NCI-H1436 treated with DMSO at 0.1 percent for 48 hours (cell line): ENCODE results near the gene EIF4ENIF1.
A peak's percentile ranks its signal among the peaks of the same experiment; 100 is the strongest.
"Not testable (repeated sequence)": the region's sequence is repeated elsewhere in the genome, so short reads cannot be mapped to it uniquely, and the experiment has no call there.

ENCODE experiments used
- DNase-seq: peaks from one replicate; lab custom pipeline; 2025; lab: John Stamatoyannopoulos, UW

Gene EIF4ENIF1

GRCh38 chr22:31443516-31443915 is 46.1 kb downstream of the EIF4ENIF1 start:
- DNase-seq: no peak

- no peak for DNase-seq
Measured at GRCh38 chr22:31442768-31443489, 46.7 kb downstream of the EIF4ENIF1 start.

GRCh38 chr22:31441652-31442051 is 48.0 kb downstream of the EIF4ENIF1 start:
- DNase-seq: no peak

- DNase-seq: no peak
Measured at GRCh38 chr22:31440681-31441080, 49.0 kb downstream of the EIF4ENIF1 start.

- DNase-seq: no peak
Measured at GRCh38 chr22:31439808-31440207, 49.8 kb downstream of the EIF4ENIF1 start.

- no peak for DNase-seq
Measured at GRCh38 chr22:31436132-31436531, 53.5 kb downstream of the EIF4ENIF1 start.

DNA sequence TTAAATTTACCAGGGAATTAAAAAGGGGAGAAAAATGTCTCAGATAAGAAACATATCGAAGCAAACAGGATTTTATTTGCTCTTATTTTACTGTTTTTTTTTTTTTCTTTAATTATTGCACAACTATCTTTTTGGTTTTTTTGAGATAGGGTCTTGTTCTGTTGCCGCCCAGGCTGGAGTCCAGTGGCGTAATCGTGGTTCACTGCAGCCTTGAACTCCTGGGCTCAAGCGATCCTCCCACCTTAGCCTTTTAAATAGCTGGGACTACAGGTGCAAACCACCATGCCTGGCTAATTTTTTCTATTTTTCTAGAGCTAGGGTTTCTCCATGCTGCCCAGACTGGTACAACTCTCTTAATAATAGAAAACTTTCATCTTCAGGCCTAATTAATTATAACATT is 57.7 kb downstream of the EIF4ENIF1 start:
- DNase-seq: no peak

- no peak for DNase-seq
Measured at GRCh38 chr22:31425331-31426050, 64.2 kb downstream of the EIF4ENIF1 start.

DNA sequence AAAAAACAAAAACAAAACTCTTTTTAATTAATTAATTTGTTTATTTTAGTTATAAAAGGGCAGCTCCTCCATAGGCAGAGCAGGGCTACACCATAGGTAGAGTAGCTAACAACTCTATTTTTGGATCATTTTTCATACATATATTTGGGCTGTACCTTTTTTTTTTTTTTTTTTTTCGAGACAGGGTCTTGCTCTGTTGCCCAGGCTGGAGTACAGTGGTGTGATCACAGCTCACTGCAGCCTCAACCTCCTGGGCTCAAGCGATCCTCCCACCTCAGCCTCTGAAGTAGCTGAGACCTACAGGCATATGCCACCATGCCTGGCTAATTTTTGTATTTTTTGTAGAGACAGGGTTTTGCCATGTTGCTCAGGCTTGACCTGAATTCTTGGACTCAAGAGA is 87.3 kb downstream of the EIF4ENIF1 start:
- not testable (repeated sequence) for DNase-seq

DNA sequence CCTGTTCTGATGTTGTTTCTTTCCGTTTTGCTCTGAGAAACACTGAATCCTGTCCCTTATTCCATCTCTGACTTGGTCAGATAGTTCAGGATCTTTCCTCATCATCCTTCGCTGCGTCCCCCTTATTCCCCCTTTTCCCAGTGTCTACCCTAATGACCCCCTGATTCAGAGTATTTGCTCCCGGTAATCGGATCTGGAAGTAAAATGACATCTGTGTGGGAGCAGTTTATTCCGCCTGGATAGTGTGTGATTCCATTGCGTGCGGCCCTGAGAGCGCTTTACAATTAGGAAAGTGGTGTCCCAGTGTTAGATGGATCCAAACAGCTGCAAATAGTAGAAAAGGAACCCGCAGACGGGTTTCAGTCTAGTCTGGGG is 89.6 kb downstream of the EIF4ENIF1 start:
- DNase-seq: no peak

- DNase-seq: peak; percentile 80
Measured at GRCh38 chr22:31399211-31400022, 90.2 kb downstream of the EIF4ENIF1 start, which contains the start of gene DRG1. DRG1 (plus strand) TSS chr22:31399604; CDS start chr22:31399684, 80 bp downstream.

- no peak for DNase-seq
Measured at GRCh38 chr22:31398231-31398630, 91.4 kb downstream of the EIF4ENIF1 start.

- DNase-seq: no peak
Measured at GRCh38 chr22:31394326-31394725, 95.3 kb downstream of the EIF4ENIF1 start.

DNA sequence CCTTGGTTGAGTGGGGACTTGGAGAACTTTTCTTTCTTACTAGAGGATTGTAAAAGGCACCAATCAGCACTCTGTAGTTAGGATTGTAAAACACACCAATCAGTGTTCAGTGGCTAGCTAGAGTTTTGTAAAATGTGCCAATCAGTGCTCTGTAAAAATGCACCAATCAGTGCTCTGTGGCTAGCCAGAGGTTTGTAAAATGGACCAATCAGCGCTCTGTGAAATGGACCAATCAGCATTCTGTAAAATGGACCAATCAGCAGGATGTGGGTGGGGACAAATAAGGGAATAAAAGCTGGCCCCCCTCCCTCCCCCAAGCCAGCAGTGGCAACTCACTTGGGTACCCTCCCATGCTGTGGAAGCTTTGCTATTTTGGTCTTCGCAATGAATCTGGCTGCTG is 95.7 kb downstream of the EIF4ENIF1 start:
- no peak for DNase-seq
